ENCODE results near the gene COX15.

DNA sequence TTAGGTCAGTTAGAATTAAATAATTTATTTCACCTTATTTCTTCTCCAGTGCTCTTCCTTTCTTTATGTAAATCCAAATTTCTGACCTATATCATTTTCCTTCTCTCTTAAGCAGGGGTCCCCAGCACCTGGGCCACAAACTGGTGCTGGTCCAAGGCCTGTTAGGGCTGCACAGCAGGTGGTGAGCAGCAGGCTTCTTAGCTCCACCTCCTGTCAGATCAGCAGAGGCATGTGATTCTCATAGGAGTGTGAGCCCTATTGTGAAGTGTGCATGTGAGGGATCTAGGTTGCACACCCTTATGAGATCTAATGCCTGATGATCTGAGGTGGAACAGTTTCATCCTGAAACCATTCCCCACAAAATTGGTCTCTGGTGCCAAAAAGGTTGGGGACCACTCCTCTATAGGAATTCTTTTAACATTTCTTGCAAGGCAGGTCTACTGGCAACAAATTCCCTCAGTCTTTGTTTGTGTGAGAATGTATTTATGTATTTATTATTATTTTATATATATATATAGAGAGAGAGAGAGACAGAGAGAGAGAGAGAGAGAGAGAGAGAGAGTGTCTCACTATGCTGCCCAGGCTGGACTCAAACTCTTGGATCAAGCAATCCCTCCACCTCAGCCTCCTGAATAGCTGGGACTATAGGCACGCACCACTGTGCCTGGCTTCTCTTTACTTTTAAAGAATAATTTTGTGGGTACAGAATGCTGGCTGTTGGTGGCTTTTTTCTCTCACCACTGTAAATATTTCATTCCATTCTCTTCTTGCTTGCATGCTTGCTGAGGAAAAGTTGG lies 46.2 kb upstream of the COX15 start:
- TF ChIP-seq, protein P1, sequence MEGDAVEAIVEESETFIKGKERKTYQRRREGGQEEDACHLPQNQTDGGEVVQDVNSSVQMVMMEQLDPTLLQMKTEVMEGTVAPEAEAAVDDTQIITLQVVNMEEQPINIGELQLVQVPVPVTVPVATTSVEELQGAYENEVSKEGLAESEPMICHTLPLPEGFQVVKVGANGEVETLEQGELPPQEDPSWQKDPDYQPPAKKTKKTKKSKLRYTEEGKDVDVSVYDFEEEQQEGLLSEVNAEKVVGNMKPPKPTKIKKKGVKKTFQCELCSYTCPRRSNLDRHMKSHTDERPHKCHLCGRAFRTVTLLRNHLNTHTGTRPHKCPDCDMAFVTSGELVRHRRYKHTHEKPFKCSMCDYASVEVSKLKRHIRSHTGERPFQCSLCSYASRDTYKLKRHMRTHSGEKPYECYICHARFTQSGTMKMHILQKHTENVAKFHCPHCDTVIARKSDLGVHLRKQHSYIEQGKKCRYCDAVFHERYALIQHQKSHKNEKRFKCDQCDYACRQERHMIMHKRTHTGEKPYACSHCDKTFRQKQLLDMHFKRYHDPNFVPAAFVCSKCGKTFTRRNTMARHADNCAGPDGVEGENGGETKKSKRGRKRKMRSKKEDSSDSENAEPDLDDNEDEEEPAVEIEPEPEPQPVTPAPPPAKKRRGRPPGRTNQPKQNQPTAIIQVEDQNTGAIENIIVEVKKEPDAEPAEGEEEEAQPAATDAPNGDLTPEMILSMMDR (IDR thresholded peaks at IDR 0.05), result no peak
- no peak for TF ChIP-seq EZH2 (IDR thresholded peaks at IDR 0.05; ENCODE audit: borderline replicate concordance, insufficient read depth, low read depth, low read length, poor library complexity, severe bottlenecking)
